ENCODE measurements around the gene GALK1.
"Not testable (repeated sequence)": the region's sequence is repeated elsewhere in the genome, so short reads cannot be mapped to it uniquely, and the experiment has no call there.

Gene GALK1

DNA sequence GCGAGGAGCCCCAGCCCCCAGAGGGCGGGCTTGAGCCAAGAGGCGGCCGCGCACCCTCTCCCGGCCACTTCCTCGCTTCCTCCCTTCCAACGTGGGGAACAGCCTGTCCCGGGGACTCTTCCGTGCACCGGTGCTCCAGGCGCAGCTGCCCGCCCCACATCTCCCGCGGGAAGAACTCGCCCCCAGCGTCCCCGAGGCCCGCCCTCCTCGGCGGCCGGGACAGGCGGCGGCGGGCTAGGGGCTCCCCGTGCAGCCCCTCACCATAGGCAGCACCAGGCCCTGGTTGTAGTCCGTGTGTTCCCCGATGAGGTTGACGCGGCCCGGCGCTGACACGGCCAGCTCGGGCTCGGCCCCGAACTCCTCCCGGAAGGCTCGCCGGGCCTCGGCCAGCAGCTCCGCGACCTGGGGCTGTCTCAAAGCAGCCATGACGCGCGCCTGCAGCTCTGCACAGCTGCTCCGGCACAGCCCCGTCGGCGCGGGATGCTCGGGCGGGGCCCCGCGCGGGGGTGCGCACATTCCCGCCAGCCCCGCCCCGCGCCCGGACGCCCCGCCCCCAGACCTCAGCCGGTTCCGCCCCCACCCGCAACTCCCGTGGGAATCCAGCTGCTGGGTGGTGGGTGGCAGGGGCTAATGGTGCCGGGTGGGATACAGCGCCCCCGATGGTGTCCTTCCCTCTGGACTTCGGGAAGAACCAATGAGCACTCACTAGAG lies at the start of gene GALK1:
GALK1 (minus strand) TSS at position 482 of the 711 bp plus-strand sequence; CDS start at position 426, 56 bp downstream.
- in situ Hi-C loops (cut with MboI; ENCODE audit: low sequenced_read_pairs): no loop called here

DNA sequence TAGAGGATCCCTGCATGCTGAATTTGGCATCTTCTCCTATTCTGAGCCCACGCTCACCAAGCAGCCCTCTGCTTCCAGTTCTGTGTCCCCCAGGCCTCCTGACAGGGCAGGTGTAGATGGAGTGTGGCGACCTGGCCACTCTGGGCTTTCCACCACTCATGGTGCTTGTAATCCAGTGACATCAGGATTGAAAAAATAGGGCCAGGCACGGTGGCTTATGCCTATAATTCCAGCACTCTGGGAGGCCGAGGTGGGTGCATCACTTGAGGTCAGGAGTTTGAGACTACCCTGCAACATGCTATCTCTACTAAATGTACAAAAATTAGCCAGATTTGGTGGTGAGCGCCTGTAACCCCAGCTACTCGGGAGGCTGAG lies 49.0 kb upstream of the GALK1 start:
- in situ Hi-C loops (cut with MboI; ENCODE audit: low sequenced_read_pairs): no loop called here

DNA sequence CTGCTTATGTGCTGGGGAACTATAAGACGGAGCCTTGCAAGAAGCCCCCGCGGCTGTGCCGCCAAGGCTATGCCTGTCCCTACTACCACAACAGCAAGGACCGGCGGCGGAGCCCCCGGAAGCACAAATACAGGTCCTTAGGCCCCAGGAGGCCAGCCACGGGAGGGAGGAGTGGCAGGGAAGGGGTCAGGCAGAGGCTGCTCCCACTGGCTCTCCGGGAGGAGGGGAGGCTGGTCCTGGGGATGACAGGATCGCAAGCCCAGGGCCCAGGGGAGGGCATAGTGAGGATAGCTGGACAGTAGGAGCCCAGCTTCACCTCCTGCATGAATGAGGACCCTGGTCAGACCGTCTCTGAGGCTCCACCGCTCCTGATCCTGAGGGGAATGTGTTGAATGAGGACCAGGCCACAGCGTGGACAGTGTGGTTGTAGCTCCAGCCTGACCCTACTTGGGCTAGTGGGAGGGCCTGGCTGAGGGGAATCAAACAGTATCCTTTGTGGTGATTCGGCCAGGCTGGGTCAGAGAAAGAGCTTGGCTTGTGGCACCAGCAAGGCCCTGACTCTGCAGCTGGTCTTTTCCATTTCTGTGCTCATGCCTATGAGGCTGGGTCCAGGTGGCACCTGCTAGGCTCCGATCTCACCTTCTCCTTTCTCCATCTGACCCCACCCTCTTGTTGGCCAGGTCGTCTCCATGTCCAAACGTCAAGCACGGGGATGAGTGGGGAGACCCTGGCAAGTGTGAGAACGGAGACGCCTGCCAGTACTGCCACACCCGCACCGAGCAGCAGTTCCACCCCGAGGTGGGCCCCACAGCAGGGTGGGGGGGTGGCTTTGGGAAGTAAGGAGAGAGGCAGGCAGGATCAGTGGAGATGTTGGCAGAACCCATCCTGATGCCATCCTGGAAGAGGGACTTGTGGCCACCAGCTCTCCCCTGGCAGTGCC lies 48.4 kb upstream of the GALK1 start:
- in situ Hi-C loops (cut with MboI; ENCODE audit: low sequenced_read_pairs): no loop called here

DNA sequence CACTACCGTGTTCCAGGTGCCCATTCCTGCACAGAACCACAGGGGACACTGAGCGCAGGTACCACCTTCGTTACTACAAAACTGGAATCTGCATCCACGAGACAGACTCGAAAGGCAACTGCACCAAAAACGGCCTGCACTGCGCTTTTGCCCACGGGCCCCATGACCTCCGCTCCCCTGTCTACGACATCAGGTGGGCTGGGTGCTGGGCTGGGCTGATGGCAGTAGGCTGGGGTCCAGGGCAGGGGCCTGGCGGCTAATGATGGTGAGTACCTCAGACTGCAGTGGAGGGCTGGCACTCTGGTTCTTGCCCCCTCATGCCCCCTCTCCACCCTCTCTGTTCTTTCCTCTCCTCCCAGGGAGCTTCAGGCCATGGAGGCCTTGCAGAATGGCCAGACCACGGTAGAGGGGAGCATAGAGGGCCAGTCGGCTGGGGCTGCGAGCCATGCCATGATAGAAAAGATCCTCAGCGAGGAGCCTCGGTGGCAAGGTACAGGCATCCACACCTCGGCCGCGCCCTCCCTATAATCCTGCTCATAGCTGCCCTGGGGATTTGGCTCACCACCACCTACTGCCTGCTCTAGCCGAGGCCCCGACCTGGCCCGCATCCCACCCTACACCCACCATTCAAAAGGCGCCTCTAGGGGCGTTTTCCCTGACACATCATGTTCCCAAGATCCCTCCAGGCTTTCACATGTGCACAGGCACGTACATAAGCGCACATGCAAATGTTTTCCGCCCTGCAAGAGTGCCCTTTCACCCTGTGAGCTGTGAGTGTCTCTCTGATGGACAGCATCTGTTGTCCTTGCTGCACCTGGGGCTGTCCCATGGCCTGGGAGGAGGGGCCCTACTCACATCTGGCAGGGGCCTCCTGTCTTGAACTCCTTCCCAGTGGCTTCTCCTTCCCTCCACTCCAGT lies 47.4 kb upstream of the GALK1 start:
- in situ Hi-C loops (cut with MboI; ENCODE audit: low sequenced_read_pairs): no loop called here

DNA sequence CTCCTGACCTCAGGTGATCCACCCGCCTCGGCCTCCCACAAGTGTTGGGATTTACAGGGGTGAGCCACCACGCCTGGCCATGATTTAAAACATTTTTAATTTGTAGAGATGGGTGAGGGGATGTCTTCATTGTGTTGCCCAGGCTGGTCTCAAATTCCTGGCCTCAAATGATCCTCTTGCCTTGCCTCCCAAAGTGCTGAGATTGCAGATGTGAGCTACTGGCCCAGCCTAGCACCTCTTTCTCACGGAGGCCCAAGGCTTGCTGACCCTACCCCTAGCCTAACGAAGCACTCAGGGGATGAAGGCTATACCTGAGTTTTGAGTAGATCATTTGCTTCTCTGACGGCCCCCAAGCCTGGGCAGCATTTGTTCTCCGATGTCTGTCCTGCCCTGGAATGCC lies 46.2 kb upstream of the GALK1 start:
- in situ Hi-C loops (cut with MboI; ENCODE audit: low sequenced_read_pairs): no loop called here

DNA sequence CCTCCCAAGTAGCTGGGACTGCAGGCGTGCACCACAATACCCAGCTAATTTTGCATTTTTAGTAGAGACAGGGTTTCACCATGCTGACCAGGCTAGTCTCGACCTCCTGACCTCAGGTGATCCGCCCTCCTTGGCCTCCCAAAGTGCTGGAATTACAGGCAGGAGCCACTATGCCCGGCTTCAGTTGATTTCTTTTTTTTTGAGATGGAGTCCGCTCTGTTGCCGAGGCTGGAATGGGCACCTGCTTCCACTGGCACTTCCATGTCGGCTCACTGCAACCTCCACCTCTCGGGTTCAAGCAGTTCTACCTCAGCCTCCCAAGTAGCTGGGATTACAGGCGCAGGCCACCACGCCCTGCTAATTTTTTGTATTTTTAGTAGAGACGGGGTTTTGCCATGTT lies 45.8 kb upstream of the GALK1 start:
- in situ Hi-C loops (cut with MboI; ENCODE audit: low sequenced_read_pairs): not testable (repeated sequence)

DNA sequence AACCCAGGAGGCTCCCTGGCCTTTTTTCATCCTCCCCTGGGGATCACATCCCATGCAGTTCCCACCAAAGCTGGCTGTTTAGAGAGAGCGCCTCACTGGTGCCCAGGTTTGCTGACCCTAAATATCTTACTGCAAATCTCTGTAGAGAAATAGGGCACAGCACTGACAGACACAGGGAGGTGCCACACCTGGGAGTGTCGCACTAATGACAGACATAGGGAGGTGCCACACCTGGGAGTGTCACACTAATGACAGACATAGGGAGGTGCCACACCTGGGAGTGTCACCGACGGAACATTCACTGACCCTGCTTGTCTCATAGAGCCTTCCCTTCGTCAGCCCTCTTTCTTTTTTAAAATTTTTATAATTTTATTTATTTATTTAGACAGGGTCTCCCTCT lies 45.2 kb upstream of the GALK1 start:
- in situ Hi-C loops (cut with MboI; ENCODE audit: low sequenced_read_pairs): no loop called here

DNA sequence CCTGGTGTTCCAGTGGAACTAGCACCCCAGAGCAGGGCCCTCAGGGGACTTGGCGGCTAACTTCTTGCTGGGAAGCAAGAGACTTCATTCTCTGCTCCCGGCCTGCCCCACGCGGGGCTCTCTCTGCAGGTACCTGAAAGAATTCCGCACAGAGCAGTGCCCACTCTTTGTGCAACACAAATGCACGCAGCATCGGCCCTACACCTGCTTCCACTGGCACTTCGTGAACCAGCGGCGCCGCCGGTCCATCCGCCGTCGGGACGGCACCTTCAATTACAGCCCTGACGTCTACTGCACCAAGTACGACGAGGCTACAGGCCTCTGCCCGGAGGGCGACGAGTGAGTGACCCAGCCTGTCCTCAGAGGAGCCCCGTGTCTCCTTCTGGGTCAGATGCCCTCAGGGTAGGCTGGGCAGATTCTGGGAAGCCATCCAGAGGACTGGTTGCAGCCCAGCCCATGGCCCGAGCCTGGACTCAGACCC lies 44.7 kb upstream of the GALK1 start:
- in situ Hi-C loops (cut with MboI; ENCODE audit: low sequenced_read_pairs): no loop called here

DNA sequence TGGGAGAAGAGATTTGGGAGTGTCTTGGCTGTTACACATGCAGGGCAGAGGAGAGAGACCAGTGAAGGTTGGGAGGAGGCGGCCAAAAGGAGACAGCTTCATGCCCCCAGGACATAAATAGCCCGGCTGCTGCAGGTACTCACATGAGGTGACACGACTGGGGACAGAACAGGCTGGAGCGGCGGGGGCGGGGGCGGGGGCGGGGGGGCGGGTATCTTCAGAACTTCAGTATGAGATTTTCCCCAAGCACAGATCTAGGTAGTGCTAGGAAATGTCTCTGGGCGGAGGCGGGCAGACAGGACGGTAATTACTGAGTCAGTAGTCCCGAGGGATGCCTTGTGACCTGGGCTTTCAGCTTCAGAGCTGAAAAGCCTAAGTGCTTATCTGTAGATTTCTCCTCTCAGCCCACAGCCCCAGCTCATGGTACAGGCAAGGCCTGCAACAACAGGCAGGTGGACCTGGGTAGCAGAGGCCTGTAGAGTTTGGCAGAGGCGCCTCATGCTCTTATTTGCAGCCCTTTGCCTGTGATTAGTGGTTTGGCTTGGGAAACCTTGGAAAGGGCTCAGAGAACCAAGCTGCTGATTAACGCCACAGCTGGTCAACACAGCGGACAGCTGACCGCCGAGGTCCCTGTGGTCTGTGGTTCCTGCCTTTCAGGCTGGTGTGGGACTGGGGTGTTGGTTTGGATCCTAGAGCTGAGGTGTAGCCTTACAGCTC lies 44.1 kb upstream of the GALK1 start:
- in situ Hi-C loops (cut with MboI; ENCODE audit: low sequenced_read_pairs): no loop called here

DNA sequence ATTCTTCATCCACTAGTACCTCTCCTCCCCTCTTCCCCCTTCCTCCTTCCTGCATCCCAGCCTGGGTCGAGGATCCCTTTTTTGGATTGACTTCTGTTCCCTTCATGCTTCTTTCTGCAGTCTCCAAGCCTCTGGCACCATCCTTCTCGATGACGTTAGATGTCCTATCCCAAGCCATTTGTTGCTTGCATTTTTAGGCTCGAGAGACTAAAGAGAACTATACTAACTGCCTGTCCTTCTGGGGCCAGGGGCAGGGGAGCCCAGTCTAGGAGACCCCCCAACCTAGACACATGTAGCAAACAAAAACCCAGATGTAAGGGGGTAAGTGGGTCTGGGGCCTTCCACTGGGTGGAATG lies 43.5 kb upstream of the GALK1 start:
- in situ Hi-C loops (cut with MboI; ENCODE audit: low sequenced_read_pairs): no loop called here

DNA sequence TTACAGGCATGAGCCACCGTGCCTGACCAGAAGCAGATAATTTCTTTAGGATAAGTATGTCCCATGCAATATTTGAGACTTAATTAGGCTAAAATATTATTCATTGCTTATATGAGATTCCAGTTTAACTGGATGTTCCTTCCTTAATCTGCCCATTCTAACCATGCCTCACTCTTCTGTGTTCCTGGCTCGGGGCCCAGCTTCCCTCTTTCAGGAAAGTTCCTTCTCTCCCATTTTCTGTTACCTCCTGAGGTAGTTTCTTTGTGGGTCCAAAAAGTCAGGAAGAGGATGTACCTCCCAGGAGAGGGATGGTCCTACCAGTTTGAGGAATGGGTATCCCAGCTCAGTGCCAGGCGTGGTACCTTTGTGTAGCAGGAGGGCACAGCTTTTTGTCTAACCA lies 42.9 kb upstream of the GALK1 start:
- in situ Hi-C loops (cut with MboI; ENCODE audit: low sequenced_read_pairs): no loop called here

DNA sequence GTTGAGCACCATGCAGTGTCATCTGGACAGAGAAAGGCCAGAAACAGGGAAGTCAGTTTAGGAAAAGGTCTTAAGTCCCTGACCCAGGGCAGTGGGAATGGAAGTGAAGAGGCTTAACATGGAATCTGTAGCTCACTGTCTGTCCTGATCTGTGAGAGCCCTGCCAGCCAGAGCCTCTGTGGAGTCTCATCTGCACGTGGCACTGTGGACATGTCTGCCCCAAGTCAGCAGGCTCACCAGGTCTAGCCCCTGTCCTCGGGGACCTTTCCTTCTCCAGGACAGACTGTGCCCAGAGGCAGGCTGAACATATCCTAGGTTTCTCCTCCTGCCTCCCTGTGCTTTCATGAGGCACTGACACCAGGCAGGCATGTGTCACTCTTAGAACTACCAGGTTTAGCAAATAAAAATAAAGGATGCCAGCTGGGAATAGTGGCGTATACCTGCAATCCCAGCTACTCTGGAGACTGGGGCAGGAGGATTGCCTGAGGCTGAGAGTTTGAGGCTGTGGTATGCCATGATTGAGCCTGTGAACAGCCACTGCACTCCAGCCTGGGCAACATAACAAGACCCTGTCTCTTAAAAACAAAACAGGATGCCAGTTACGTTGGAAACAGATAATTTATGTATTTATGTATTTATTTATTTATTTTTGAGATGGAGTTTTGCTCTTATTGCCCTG lies 42.0 kb upstream of the GALK1 start:
- in situ Hi-C loops (cut with MboI; ENCODE audit: low sequenced_read_pairs): no loop called here

DNA sequence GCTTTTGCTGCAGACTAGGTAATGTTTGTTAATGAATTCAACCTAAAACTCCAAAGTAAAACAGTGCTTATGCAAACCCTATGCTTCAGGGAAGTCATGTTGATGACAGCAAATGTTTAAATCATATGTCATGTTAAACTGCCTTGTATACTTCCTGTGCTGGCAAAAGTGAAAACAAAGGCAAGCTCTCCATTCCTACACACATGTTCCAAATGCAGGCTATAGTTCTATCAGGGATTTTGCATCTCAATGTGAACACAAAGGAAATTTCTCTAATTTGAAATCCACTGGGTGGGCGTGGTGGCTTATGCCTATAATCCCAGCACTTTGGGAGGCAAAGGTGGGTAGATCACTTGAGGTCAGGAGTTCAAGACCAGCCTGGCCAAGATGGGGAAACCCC lies 38.9 kb upstream of the GALK1 start:
- in situ Hi-C loops (cut with MboI; ENCODE audit: low sequenced_read_pairs): no loop called here

DNA sequence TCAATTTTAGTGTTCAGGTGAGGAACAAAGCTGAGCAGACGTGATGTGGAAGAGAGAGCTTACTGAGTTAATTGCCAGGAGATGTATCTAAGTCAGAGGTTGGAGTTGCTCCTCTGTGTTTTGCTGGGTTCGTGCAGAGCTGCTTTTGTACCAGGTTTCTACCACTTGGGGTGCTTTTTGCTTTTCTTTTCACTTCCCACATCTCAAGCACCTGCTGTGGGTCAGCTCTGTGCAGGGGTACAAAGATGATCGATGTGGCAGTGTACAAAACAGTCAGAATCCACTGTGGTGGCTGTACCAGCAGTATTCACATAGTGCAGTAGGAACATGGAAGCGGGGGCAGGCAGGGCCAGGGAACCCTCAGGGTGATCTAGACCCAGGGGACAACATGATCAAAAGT lies 34.4 kb upstream of the GALK1 start:
- in situ Hi-C loops (cut with MboI; ENCODE audit: low sequenced_read_pairs): no loop called here

DNA sequence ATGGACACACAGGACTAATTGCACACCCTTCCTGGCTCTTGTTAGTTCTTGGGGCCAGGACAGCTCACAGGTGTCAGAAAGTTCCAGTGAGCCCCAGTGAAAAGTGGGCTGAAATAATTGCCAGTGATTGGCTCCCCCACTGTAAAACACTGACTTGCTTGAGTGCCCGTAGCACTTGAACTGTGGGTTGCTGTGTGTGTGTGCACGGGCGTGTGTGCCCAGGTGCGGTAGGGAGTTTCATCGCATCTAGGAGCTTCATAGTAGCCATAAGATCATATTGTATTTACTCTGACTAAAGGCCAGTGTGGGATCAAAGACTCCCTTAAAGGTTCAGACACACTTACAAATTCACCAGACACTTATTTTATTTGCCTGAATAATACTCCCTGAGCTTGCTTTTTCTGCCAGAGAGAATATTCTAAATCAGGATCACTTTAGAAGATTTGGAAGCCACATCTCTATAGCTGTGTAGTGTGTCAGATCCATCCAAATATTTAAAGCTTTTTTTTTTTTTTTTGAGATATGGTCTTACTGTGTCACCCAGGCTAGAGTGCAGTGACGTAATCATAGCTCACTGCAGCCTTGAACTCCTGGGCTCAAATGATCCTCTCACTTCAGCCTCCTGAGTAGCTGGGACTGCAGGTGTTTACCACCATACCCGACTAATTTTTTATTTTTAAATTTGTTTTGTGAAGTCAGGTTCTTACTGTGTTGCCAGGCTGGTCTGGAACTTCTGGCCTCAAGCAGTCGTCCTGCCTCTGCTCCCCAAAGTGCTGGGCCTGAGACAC lies 31.0 kb upstream of the GALK1 start:
- in situ Hi-C loops (cut with MboI; ENCODE audit: low sequenced_read_pairs): no loop called here

DNA sequence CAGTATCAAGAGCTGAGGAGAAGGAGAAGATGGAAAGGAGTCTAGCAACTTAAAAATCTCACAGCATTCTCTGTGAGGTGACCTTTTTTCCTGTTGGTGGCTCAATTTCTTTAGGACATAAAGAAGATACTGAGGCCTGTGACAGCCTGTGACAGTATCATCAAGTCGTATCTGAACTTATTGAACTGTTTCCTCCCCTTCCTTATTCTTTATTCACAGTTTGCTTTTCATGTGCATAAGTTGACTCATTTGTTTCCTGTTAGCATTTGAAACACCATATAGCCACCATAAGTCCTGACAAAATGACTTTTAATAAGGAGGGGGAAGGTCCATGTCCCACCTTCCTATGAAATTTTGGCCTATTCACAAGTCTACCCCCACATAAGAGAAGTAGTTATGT lies 28.5 kb upstream of the GALK1 start:
- in situ Hi-C loops (cut with MboI; ENCODE audit: low sequenced_read_pairs): no loop called here

DNA sequence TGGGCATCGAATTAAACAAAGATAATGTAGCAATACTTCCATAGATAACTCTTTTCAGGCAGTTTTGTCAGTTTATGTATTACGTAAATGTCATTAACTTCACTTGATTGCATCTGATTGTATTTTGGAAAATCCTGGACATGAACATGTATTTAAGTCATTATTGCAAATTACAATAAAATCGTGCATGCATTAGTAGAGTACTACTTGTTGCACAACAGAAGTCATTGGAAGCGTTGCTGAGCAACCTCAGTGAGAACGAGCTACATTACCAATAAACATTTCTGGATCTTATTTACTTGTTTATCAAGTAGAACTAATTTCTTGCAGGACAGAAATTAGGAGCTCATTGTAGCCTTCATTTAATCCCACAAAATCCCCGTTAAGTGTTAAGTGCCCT lies 26.3 kb upstream of the GALK1 start:
- in situ Hi-C loops (cut with MboI; ENCODE audit: low sequenced_read_pairs): no loop called here

DNA sequence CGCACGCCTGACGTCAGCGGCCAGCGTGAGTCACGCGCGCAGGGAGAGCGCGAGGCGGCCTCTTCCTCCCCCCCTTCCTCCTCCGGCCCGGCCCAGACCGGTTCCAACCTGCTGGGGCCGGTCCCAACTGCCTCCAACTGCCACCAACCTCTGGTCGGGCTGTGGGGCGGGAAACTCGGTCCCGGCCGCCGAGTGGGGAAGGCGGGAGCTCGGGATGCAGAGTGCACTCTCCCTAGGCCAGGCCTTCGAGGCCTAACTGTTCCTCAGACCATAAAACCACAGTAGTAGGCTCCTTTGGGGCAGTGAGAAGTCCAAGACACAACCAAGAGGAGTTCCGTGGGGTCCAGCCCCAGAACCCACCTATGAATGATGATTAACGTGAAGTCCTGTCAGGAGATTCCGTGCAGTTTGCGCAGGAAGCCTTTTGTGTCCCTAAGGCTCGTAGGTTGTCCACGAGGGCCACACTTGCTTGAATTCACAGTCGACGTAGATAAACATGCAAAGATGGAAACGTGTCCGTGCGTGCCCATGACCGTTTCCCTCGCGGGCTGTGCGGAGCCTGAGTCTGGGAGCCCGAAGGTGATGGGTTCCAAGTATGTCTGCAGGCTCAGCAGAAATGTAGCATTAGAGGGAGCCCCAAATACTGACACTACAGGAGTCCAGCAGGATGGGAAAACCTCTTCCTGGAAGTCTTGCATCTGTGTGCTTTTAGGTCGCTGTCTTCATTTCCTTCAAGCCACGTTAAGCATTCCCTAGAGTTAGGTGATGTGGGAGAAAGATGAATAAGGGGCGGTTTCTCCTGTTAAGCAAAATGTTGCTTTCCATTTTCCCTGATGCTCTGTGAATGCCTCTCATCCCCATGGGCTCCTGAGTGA lies 20.3 kb upstream of the GALK1 start:
- in situ Hi-C loops (cut with MboI; ENCODE audit: low sequenced_read_pairs): no loop called here
